GM21529 (cell line): ENCODE measurements around the gene BEND7.
"Not testable (repeated sequence)": the region's sequence is repeated elsewhere in the genome, so short reads cannot be mapped to it uniquely, and the experiment has no call there.

Source experiments
- ATAC-seq: cut with Tn5 transposase; IDR thresholded peaks from one replicate; pipeline ENCODE4 v1.9.1; 2021; ENCODE audit not compliant: unreplicated experiment

The BEND7 gene

GRCh38 chr10:13425397-13425796 is 103.4 kb downstream of the BEND7 start:
- no peak for ATAC-seq

- ATAC-seq = no peak
Measured at GRCh38 chr10:13422800-13423199, 106.0 kb downstream of the BEND7 start.

- ATAC-seq = no peak
Measured at GRCh38 chr10:13421382-13421917, 107.4 kb downstream of the BEND7 start.

GRCh38 chr10:13420532-13421307 is 108.1 kb downstream of the BEND7 start:
- no peak for ATAC-seq

GRCh38 chr10:13417459-13418126 is 111.2 kb downstream of the BEND7 start:
- no peak for ATAC-seq

GRCh38 chr10:13416760-13417159 is 112.1 kb downstream of the BEND7 start:
- ATAC-seq = no peak

- no peak for ATAC-seq
Measured at GRCh38 chr10:13414855-13415254, 114.0 kb downstream of the BEND7 start.

GRCh38 chr10:13414137-13414536 is 114.7 kb downstream of the BEND7 start:
- no peak for ATAC-seq

GRCh38 chr10:13412894-13413293 is 115.9 kb downstream of the BEND7 start:
- no peak for ATAC-seq

GRCh38 chr10:13404791-13405190 is 124.0 kb downstream of the BEND7 start:
- ATAC-seq = no peak

- ATAC-seq = no peak
Measured at GRCh38 chr10:13404305-13404759, 124.5 kb downstream of the BEND7 start.

- ATAC-seq = not testable (repeated sequence)
Measured at GRCh38 chr10:13403426-13403825, 125.4 kb downstream of the BEND7 start.

- ATAC-seq = no peak
Measured at GRCh38 chr10:13402021-13402420, 126.8 kb downstream of the BEND7 start.

- no peak for ATAC-seq
Measured at GRCh38 chr10:13401142-13401541, 127.7 kb downstream of the BEND7 start.

- no peak for ATAC-seq
Measured at GRCh38 chr10:13400196-13400965, 128.4 kb downstream of the BEND7 start.

GRCh38 chr10:13399752-13400151 is 129.1 kb downstream of the BEND7 start:
- ATAC-seq = no peak

GRCh38 chr10:13399236-13399635 is 129.6 kb downstream of the BEND7 start:
- ATAC-seq = no peak

- ATAC-seq = no peak
Measured at GRCh38 chr10:13397052-13397451, 131.8 kb downstream of the BEND7 start.

- no peak for ATAC-seq
Measured at GRCh38 chr10:13396369-13396768, 132.4 kb downstream of the BEND7 start.

GRCh38 chr10:13395540-13395939 is 133.3 kb downstream of the BEND7 start:
- ATAC-seq = no peak

- no peak for ATAC-seq
Measured at GRCh38 chr10:13393640-13394039, 135.2 kb downstream of the BEND7 start.
